HG03064 (cell line): ENCODE results near the gene BRMS1L.
"Not testable (repeated sequence)": the region's sequence is repeated elsewhere in the genome, so short reads cannot be mapped to it uniquely, and the experiment has no call there.

ENCODE experiments used
- ATAC-seq: cut with Tn5 transposase; IDR thresholded peaks from one replicate; pipeline ENCODE4 v1.9.1; 2021; ENCODE audit warnings: low read depth; ENCODE audit not compliant: unreplicated experiment

The BRMS1L gene, protein sequence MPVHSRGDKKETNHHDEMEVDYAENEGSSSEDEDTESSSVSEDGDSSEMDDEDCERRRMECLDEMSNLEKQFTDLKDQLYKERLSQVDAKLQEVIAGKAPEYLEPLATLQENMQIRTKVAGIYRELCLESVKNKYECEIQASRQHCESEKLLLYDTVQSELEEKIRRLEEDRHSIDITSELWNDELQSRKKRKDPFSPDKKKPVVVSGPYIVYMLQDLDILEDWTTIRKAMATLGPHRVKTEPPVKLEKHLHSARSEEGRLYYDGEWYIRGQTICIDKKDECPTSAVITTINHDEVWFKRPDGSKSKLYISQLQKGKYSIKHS

DNA sequence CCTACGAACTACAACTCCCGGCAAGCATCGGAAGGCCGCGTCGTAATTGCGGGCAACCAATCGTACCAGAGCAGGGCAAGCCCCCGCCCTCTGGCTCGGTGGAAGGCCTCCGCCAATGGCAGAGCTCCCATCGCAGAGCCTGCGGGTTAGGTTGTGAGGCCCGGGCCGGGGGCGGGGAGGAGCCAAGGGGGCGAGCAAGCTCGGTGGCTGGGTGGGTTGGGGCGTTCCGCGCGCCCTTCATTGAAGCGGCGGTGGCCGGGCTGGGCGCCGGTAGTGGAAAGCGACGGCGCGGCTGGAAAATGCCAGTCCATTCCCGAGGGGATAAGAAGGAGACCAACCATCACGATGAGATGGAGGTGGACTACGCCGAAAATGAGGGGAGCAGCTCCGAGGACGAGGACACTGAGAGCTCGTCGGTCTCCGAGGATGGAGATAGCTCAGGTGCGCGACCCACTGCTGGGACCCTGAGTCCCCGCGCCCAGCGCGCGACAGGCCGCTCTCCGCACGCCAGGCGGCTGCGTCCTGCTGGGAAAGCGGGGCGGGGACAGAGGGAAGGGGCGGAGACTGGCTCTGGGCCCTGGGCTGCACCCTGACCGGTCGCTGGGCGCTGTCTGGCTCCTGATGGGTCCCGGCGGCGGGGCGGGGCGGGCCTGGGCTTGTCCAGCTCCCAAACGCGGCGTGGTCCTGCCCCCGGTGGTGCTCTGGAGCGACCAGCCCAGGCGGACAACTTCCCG, at the start of gene BRMS1L:
Gene BRMS1L (plus strand): TSS at position 121 of the 734 bp plus-strand sequence. CDS start 179 bp downstream, at position 300.
- peak; percentile 93 for ATAC-seq

DNA sequence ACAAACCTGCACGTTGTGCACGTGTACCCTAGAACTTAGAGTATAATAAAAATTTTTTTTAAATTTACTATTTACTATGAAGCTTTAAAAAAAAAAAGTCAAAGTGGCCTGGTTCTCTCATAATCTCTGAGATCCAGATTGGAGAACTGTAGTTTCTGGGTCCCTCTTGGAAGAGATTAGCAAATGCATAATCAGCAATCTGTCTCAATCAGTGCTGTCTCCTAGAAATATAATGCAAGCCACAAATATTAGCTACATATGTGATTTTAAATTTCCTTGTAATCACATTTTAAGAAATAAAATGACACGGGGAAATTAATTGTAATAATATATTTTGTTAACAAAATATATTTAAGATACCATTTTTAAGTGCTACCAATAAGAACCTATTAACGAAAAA, 49.3 kb upstream of the BRMS1L start:
- no peak for ATAC-seq

- ATAC-seq = not testable (repeated sequence)
Observed at GRCh38 chr14:35777550-35777949, 48.6 kb upstream of the BRMS1L start.

GRCh38 chr14:35779368-35779767, 46.8 kb upstream of the BRMS1L start:
- ATAC-seq = no peak

- ATAC-seq = no peak
Observed at GRCh38 chr14:35783699-35784098, 42.4 kb upstream of the BRMS1L start.

- no peak for ATAC-seq
Observed at GRCh38 chr14:35786856-35787255, 39.3 kb upstream of the BRMS1L start.

- no peak for ATAC-seq
Observed at GRCh38 chr14:35789651-35790050, 36.5 kb upstream of the BRMS1L start.

DNA sequence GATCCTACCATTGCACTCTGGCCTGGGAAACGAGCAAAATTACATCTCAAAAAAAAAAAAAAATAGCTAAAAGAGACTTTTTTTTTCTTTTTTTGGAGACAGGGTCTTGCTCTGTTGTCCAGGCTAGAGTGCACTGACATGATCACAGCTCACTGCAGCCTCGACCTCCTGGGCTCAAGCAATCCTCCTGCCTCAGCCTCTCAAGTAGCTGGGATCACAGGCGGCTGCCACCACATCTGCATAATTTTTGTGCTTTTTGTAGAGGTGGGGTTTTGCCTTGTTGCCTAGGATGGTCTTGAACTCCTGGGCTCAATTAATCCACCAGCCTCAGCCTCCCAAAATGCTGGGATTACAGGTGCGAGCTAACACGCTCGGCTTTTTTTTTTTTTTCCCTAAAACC, 28.3 kb upstream of the BRMS1L start:
- ATAC-seq = no peak

DNA sequence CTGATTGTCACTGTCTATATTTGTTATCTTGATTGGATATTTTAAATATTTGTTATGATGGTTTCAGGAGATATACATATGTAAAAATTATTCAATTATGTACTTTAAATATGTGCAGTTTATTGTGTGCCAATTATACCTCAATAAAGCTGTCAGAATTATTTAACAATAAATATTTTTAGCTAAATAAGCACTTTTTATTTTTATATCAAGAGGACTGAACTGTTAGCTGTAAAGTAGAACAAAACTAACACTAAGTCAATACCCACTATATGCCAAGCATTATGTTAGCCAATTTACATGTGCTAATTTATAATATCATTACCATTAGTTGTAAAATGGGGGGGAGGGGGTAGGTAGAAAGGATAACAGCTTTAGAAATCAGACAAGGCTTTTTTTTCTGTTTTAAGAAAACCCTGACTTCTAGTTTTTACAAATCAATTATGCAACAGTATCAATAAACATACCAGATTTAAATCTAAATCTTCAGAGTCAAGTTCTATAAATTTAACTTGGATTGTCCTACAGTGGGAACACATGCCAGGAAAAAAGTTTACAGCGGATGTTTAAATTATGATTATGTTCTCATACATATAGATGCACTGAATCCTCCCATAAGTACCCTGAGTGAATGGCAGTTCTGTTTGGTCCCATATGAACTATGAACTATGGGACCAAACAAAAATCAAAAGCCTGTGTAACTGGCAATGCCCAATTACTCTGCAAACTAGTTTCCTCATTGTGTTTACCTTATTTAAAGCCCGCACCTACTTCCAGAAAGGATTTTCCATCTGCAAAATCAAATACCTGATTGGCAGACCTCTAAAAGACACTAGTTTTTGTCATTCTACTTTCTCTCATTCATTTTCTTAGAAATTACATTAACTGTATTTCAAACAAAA, 19.9 kb upstream of the BRMS1L start:
- no peak for ATAC-seq

DNA sequence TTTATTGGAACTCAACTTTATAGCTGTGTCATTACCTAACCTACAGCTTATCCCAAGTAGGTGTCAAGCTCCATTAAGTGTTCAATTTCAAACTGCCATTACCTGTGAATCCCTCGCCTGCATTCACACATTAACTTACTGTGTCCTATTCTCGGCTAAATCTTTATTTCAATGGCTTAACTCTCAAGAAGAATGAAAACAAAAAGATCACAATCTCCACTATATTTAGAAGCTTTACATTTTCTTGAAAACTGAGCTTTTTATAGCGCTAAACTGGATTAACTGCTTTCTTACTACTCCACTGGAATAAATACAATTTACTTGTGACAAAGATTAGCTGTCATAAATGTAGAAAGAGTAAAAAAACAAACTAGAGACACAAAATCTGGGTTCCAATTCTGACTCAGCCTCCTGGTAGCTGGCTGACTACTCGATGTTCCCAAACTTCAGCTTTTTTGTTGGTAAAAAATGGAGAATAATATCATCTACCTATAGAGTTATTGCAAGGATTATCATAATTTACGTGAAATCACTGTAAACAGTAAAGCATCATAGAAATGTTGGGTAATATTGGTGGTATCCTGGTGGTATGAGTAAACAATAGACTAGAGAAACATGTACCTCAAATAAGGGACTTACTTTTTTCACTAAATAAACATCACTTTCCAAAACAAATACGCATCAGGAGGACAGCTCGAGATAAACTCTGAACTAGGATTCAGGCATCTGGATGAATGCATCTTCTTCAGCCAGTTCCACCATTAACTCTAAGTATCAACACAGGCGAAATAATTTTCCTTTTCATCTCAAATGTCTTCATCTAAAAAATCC, 18.8 kb upstream of the BRMS1L start:
- ATAC-seq = no peak

DNA sequence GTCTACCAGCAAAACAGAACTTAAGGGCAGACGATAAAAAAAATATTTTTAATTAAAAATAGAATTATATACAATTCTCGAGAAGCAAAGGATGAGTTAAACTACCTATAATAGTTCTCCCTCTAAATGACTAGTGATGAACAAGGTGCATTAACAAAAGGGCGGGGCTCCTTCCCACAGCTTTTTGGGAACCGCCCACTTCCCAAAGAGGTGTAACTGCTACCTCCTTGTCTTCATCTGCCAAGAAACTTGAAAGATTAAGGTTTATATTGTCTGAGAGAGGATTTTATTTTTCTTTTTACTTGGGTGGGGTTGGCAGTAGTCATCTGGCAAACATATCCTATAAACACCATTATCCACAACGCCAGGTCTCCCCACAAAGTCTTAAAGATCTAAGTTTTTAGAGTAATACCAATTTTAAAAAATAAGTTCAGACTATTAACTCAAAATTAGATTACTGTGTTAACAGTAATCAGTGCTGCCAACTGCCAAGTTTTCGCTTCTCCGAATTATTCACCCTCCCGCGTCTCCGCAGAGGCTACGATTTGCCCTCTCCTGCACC, 18.0 kb upstream of the BRMS1L start:
- ATAC-seq = no peak

GRCh38 chr14:35808638-35809563, 17.2 kb upstream of the BRMS1L start, which contains the start of gene RALGAPA1:
RALGAPA1 (minus strand) TSS chr14:35809295; CDS start chr14:35808835, 460 bp downstream.
- ATAC-seq = peak; percentile 96

DNA sequence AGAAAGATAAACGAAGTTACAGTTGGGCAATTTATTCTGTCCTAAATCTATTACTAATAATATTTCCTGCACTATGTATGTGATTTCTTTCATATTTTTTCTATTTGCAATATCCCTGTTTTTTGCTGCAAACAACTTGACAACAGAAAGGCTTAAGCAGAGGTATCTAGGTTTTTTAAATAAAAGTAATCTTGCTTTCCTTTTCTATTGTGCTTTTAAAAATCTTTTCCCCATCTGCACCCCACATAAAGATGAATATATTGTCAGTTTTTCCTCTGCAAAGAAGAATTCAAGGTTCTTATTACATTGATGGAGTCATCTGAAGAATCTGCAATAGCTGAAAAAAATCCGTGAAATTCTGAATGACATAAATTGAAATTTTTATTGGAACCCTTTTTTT, 16.5 kb upstream of the BRMS1L start:
- no peak for ATAC-seq

- no peak for ATAC-seq
Observed at GRCh38 chr14:35810963-35811362, 15.2 kb upstream of the BRMS1L start.

DNA sequence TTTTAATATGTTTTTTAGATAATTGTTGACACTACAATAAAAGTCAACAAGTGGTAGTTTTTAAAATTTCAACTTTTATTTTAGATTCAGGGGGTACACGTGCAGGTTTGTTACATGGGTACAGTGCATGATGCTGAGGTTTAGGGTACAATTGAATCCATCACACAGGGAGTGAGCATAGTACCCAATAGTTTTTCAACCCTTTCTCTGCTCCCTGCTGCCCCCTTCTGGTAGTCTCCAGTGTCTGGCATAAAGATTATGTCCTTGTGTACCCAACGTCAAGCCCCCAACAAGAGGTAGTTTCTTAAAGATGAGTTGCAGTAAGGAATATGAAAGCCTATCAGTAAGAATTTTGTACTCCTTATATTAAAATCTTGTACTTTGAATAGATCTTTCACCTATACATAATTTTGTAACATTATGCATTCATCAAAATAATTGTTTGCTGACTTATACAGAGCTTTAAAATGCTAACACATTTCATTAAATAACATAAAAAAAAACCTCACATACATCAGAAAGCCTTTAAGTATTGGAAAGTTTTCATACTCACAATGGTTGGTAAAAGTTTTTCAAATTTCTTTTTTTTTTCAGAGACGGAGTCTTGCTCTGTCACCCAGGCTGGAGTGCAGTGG, 11.7 kb upstream of the BRMS1L start:
- no peak for ATAC-seq

DNA sequence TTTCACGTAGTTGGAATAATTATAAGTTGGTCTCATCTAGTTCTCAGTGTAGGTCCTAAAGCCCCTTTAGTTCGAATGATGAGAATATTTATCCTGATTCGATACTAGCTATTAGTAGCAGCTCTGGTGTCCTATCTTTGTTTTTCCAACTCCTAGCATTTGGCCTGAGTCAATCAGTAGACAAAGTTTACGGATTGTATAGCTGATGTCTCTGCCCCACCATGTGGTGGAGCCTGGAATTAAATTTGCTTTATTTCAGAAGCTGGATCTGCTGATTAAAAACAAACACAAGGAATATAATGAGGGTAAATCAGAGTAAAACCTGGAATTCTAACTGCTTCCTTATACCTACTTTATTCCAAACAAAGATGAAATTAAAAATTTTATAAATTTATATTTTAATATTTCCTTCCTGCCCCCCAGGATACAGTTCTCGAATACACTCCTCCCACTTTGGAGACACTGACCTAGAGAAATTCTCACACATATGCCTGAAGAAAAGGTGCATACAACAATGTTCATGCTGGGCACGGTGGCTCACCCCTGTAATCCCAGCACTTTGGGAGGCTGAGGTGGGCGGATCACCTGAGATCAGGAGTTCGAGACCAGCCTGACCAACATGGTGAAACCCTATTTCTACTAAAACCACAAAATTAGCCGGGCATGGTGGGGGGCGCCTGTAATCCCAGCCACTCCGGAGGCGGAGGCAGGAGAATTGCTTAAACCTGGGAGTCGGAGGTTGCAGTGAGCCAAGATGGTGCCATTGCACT, 7.6 kb upstream of the BRMS1L start:
- no peak for ATAC-seq
